Sigmoid colon (tissue), 3 donors: ENCODE measurements around the gene TXNDC16.

Source experiments
- POLR2A ChIP-seq, 2 donors: fragments of 450-650 bp; IDR thresholded peaks; one replicate each; pipeline ENCODE4 v1.6.1; 2016; ENCODE audit warnings: antibody characterized with exemption in 2 of 2, mild to moderate bottlenecking in 2 of 2, moderate library complexity in 2 of 2
- TF ChIP-seq, protein P1 (sequence below), 4 experiments: fragments of 450-650 bp in 3 of 4; fragments of 200-600 bp in 1 of 4; IDR thresholded peaks; one replicate each; pipeline ENCODE4 v1.5.1; 2016 to 2019; ENCODE audit warnings: antibody characterized with exemption in 4 of 4, mild to moderate bottlenecking in 3 of 4, moderate library complexity in 2 of 4

DNA sequence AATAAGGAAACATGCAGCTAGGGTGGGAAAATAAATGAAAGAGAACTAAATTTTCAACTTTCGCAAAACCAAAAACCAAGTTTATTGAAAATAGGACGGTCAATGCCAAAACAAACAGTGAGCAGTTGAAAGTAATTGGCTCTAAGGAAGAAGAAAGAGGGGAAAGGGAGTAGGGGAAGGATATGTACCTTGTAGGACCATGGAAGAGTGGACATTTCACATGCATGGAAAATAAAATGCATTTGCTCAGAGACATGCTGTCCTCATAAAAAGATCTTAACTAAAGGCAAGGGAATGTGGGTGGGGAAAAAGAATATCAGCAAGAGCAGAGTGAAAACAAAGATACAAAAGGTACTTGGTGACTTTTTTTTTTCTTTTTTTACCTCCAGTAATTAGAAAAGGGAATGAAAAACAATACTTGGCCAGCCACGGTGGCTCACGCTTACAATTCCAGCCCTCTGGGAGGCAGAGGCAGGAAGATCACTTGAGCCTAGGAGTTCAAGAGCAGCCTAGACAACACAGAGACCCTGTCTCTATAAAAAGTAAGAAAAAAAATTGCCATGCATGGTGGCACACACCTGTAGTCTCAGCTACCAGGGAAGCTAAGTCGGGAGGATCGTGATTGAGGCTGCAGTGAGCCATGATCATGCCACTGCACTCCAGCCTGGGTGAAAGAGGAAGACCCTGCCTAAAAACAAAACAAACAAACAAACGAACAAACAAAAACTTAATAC, 6.6 kb downstream of the TXNDC16 start:
- no peak for TF ChIP-seq POLR2A (IDR thresholded peaks at IDR 0.05)
- TF ChIP-seq, protein P1, sequence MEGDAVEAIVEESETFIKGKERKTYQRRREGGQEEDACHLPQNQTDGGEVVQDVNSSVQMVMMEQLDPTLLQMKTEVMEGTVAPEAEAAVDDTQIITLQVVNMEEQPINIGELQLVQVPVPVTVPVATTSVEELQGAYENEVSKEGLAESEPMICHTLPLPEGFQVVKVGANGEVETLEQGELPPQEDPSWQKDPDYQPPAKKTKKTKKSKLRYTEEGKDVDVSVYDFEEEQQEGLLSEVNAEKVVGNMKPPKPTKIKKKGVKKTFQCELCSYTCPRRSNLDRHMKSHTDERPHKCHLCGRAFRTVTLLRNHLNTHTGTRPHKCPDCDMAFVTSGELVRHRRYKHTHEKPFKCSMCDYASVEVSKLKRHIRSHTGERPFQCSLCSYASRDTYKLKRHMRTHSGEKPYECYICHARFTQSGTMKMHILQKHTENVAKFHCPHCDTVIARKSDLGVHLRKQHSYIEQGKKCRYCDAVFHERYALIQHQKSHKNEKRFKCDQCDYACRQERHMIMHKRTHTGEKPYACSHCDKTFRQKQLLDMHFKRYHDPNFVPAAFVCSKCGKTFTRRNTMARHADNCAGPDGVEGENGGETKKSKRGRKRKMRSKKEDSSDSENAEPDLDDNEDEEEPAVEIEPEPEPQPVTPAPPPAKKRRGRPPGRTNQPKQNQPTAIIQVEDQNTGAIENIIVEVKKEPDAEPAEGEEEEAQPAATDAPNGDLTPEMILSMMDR (IDR thresholded peaks at IDR 0.05): no peak
